Large intestine (tissue), 3 donors: ENCODE results near the gene MPDZ. TPM values are rescaled to one million over a fixed set of nuclear protein-coding genes. Genes with fewer than 3 reads are reported as not detected.

Experiments
- DNase-seq, 2 donors: peaks; one replicate each; pipeline versions ENCODE4 v3.0.0 to v3.0.0-alpha.2; 2013
- H3K27ac ChIP-seq: one replicate; pipeline ENCODE4 v1.5.1; 2013; ENCODE audit warnings: low read length
- H3K27me3 ChIP-seq: 2 replicates; pipeline ENCODE4 v1.6.1; 2013; ENCODE audit warnings: low read length; ENCODE audit not compliant: control insufficient read depth, insufficient read depth
- H3K36me3 ChIP-seq: 2 replicates; pipeline ENCODE4 v1.6.1; 2013; ENCODE audit warnings: low read length; ENCODE audit not compliant: control insufficient read depth, insufficient read depth
- H3K4me1 ChIP-seq: one replicate; pipeline ENCODE4 v1.6.1; 2013; ENCODE audit warnings: low read length; ENCODE audit not compliant: control insufficient read depth, insufficient read depth
- H3K4me3 ChIP-seq: one replicate; pipeline ENCODE4 v1.5.1; 2013; ENCODE audit warnings: low read length
- H3K9me3 ChIP-seq: one replicate; pipeline ENCODE4 v1.6.1; 2013; ENCODE audit warnings: mild to moderate bottlenecking, low read depth, low read length, moderate library complexity; ENCODE audit not compliant: control insufficient read depth
- WGBS: methylation state at CpG from one replicate; pipeline ENCODE4 v1.1.5; 2013; ENCODE audit warnings: low lambda C conversion rate; ENCODE audit not compliant: insufficient coverage; 5-methylcytosine and 5-hydroxymethylcytosine counted together
- polyA plus RNA-seq: library from polyadenylated mRNA; unstranded; fragments of 120-200 nt; gene quantifications from one replicate; pipeline ENCODE4 v1.2.1, GENCODE V29; 2013

The MPDZ gene
- polyA plus RNA-seq, 1 donor: 51.0 TPM

DNA sequence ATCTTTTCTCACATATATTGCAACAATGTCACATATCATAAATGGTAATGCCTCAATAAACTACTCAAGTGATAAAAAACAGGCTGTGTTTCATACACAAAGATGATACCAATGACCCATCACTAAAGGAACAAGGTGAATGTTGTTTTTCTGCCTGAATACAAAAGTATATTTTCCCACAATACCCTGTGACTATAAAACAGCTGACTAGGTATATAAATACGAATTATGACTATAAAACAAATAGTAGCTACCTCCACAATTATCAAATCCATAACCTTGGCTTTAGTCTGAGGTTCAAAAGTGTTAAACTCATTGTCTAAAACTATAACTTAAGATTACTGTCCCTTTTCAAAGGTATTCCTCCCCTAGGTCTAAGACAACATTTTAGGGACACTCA, 58.7 kb downstream of the MPDZ start:
- no peak overlapping the region for H3K4me3 ChIP-seq
- H3K36me3 ChIP-seq: peaks cover 2% of the 10 kb centered on the region
- H3K9me3 ChIP-seq: no peaks in the 10 kb centered on the region
- H3K4me1 ChIP-seq: no peaks in the 10 kb centered on the region
- H3K27me3 ChIP-seq: no peaks in the 10 kb centered on the region
- no peak for DNase-seq
- no peak overlapping the region for H3K27ac ChIP-seq
- 80% methylated on average over 1 of the region's 1 CpG for WGBS

- Histone ChIP-seq H3K4me3 (no peak overlapping the region), H3K36me3 (peaks cover 2% of the 10 kb centered on the region), H3K27me3 (no peaks in the 10 kb centered on the region), H3K9me3 (no peaks in the 10 kb centered on the region), H3K4me1 (no peaks in the 10 kb centered on the region), H3K27ac (no peak overlapping the region)
- WGBS: no CpG with 5 or more reads among the region's 5 CpGs
- DNase-seq: no peak
These were observed 63.5 kb downstream of the MPDZ start for GRCh38 chr9:13215791-13216554.

- peaks cover 9% of the 10 kb centered on the region for H3K4me1 ChIP-seq
- no peak overlapping the region for H3K27ac ChIP-seq
- H3K36me3 ChIP-seq: no peaks in the 10 kb centered on the region
- no peak for DNase-seq
- H3K27me3 ChIP-seq: no peaks in the 10 kb centered on the region
- 100% methylated on average over 2 of the region's 2 CpGs for WGBS
- H3K4me3 ChIP-seq: no peak overlapping the region
- no peaks in the 10 kb centered on the region for H3K9me3 ChIP-seq
These were observed 65.5 kb downstream of the MPDZ start for GRCh38 chr9:13213998-13214397.

DNA sequence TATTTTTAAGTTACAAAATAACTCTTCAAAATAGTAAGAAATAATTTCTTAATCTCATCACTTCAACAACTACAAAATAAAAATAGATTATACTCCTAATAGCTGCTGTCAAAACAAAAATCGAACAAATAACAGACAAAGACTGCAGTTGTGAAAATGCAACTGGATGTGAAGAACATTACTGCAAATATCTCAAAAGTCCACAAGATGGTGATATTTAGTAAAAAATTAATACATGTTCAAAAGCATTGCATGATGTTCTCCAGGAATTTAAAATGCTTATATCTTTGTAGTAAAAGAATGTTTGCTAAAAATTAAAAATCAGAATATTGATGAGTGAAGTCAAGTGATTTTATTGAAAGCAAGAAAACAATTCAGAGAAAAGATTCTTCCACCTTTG, 66.2 kb downstream of the MPDZ start:
- peaks cover 9% of the 10 kb centered on the region for H3K4me1 ChIP-seq
- no peaks in the 10 kb centered on the region for H3K27me3 ChIP-seq
- H3K4me3 ChIP-seq: no peak overlapping the region
- no peaks in the 10 kb centered on the region for H3K9me3 ChIP-seq
- no peak overlapping the region for H3K27ac ChIP-seq
- no peaks in the 10 kb centered on the region for H3K36me3 ChIP-seq
- 100% methylated on average over 1 of the region's 1 CpG for WGBS
- DNase-seq: no peak

DNA sequence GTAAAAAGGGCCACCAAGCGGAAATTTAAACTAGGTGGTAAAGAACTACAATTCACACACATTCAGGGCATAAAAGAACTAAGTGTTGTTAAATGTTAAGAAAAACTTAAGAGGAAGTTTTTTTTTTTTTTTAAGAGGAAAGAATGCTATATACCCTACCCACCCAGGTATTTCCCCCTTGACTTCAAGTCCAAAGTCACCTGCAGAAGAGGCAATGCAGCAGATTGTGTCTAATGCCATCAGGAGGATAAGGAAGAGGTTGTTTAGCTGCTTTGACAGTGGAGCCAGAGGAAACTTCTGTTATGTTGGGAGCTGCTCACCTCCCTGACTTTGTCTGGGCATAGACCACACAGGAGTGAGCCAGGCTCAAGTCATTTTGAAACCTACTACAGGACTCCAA, 69.2 kb downstream of the MPDZ start:
- peaks cover 9% of the 10 kb centered on the region for H3K4me1 ChIP-seq
- no peaks in the 10 kb centered on the region for H3K27me3 ChIP-seq
- no peak overlapping the region for H3K4me3 ChIP-seq
- peak overlapping the region; percentile 7 for H3K27ac ChIP-seq
- H3K36me3 ChIP-seq: no peaks in the 10 kb centered on the region
- WGBS: no CpG with 5 or more reads among the region's 1 CpG
- peak; percentile 55 to 70 for DNase-seq
- H3K9me3 ChIP-seq: no peaks in the 10 kb centered on the region

- no peaks in the 10 kb centered on the region for H3K27me3 ChIP-seq
- H3K27ac ChIP-seq: no peak overlapping the region
- H3K9me3 ChIP-seq: no peaks in the 10 kb centered on the region
- no peaks in the 10 kb centered on the region for H3K36me3 ChIP-seq
- WGBS: 77% methylated on average over 3 of the region's 3 CpGs
- no peak for DNase-seq
- H3K4me3 ChIP-seq: no peak overlapping the region
- H3K4me1 ChIP-seq: peaks cover 9% of the 10 kb centered on the region
These were observed 70.0 kb downstream of the MPDZ start for GRCh38 chr9:13209498-13209897.

GRCh38 chr9:13205824-13206223, 73.7 kb downstream of the MPDZ start:
- DNase-seq: peak; percentile 45 to 65
- 27% methylated on average over 2 of the region's 3 CpGs for WGBS

DNA sequence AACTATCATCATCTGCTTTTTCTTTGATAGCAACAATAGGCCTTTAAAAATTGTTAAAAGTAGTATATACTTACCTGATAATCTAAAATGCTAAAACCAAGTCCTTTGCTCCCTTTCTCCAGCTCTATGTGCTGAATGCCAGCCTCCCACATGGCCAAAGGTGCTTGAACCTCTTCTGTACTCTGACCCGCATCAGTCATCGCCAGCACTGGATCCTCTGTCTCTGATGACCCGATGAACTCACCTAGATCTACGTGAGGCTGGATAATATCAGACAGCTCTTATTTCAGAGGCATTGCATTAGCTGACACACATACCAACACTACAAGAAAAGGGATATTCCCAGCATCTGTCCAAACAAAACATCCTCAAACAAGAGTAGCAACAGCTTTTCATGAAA, 89.5 kb downstream of the MPDZ start:
- Histone ChIP-seq H3K27ac (no peak overlapping the region), H3K4me1 (no peaks in the 10 kb centered on the region), H3K27me3 (no peaks in the 10 kb centered on the region), H3K36me3 (peaks cover 4% of the 10 kb centered on the region), H3K4me3 (no peak overlapping the region), H3K9me3 (no peaks in the 10 kb centered on the region)
- WGBS: no CpG with 5 or more reads among the region's 4 CpGs
- peak in 1 of 2 donors; percentile 33 for DNase-seq

More at GRCh38 chr9:13205824-13206223, 73.7 kb downstream of the MPDZ start:
- Histone ChIP-seq H3K27me3 (no peaks in the 10 kb centered on the region), H3K27ac (no peak overlapping the region), H3K9me3 (no peaks in the 10 kb centered on the region), H3K4me1 (peaks cover 9% of the 10 kb centered on the region), H3K4me3 (no peak overlapping the region), H3K36me3 (peaks cover 4% of the 10 kb centered on the region)

DNA sequence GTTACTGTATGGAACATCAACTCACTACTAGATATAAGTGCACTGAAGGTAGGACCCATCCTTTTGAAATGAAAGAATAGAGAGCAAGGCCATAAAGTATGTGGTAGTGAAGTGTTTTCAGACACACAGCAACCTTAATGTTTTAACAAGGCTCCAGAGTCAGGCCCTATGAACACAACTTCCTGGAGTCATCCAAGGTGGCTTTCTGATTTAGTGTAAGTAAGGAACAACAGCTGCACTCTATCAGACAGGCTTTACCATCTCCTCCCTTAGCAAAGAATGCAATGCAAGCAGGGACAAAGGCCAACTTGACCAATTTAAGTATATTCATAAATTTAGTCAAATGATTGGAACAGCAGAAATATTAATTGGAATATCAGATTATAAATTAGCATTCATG, 90.1 kb downstream of the MPDZ start:
- Histone ChIP-seq H3K27me3 (no peaks in the 10 kb centered on the region), H3K27ac (no peak overlapping the region), H3K4me3 (no peak overlapping the region), H3K9me3 (no peaks in the 10 kb centered on the region), H3K4me1 (no peaks in the 10 kb centered on the region), H3K36me3 (peaks cover 4% of the 10 kb centered on the region)
- DNase-seq: no peak

GRCh38 chr9:13186774-13187173, 92.7 kb downstream of the MPDZ start:
- WGBS: 80% methylated on average over 1 of the region's 5 CpGs
- peaks cover 4% of the 10 kb centered on the region for H3K36me3 ChIP-seq
- H3K9me3 ChIP-seq: no peaks in the 10 kb centered on the region
- H3K27ac ChIP-seq: no peak overlapping the region
- H3K4me3 ChIP-seq: no peak overlapping the region
- no peak for DNase-seq
- H3K4me1 ChIP-seq: no peaks in the 10 kb centered on the region
- H3K27me3 ChIP-seq: no peaks in the 10 kb centered on the region

DNA sequence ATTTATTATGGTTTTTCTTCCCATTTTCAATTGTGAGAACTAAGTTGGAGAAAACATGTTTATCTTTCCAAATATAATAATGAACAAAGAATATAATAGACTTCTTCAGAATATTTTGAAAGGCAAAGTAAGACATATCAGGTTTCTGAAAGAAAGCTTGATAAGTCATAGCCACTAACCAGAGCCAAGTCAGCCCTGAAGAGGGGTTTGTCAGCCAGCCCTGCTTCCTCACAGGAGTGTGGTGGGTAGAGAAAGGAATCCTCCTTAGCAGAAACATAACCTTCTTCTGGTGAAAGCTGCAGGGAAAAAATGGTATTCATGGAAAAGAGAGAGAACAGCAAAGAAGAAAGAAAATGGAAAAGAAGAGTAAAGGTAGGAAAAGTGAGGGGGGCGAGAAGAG, 93.4 kb downstream of the MPDZ start:
- Histone ChIP-seq H3K4me3 (no peak overlapping the region), H3K36me3 (peaks cover 4% of the 10 kb centered on the region), H3K27me3 (no peaks in the 10 kb centered on the region), H3K27ac (no peak overlapping the region), H3K4me1 (no peaks in the 10 kb centered on the region), H3K9me3 (no peaks in the 10 kb centered on the region)
- no peak for DNase-seq
- WGBS: no CpG with 5 or more reads among the region's 1 CpG
